ENCODE results near the gene PLEKHH2.

PLEKHH2 gene

GRCh38 chr2:43788646-43789045, 151.6 kb downstream of the PLEKHH2 start:
- no peak for DNase-seq (ENCODE audit: low read depth)
- no peak for TF ChIP-seq CTCF (IDR thresholded peaks at IDR 0.05; ENCODE audit: control insufficient read depth, insufficient read depth, low read depth, low read length, missing control alignments)

GRCh38 chr2:43790147-43790546, 153.1 kb downstream of the PLEKHH2 start:
- no peak for DNase-seq (ENCODE audit: low read depth)
- TF ChIP-seq CTCF (IDR thresholded peaks at IDR 0.05; ENCODE audit: control insufficient read depth, insufficient read depth, low read depth, low read length, missing control alignments), result no peak
- H3K4me3 ChIP-seq (ENCODE audit: control insufficient read depth, low read depth, low read length), result no peak overlapping the region

More at GRCh38 chr2:43788646-43789045, 151.6 kb downstream of the PLEKHH2 start:
- no peak overlapping the region for H3K4me3 ChIP-seq (ENCODE audit: control insufficient read depth, low read depth, low read length)

- no peak for TF ChIP-seq CTCF (IDR thresholded peaks at IDR 0.05; ENCODE audit: control insufficient read depth, insufficient read depth, low read depth, low read length, missing control alignments)
- DNase-seq (ENCODE audit: low read depth), result no peak
Measured at GRCh38 chr2:43791035-43791765, 154.1 kb downstream of the PLEKHH2 start.

GRCh38 chr2:43792653-43793052, 155.6 kb downstream of the PLEKHH2 start:
- TF ChIP-seq CTCF (IDR thresholded peaks at IDR 0.05; ENCODE audit: control insufficient read depth, insufficient read depth, low read depth, low read length, missing control alignments), result no peak
- DNase-seq (ENCODE audit: low read depth), result no peak

More at GRCh38 chr2:43791035-43791765, 154.1 kb downstream of the PLEKHH2 start:
- H3K4me3 ChIP-seq (ENCODE audit: control insufficient read depth, low read depth, low read length), result no peak overlapping the region

GRCh38 chr2:43794956-43795355, 157.9 kb downstream of the PLEKHH2 start:
- DNase-seq (ENCODE audit: low read depth), result no peak
- TF ChIP-seq CTCF (IDR thresholded peaks at IDR 0.05; ENCODE audit: control insufficient read depth, insufficient read depth, low read depth, low read length, missing control alignments), result no peak
- no peak overlapping the region for H3K4me3 ChIP-seq (ENCODE audit: control insufficient read depth, low read depth, low read length)

More at GRCh38 chr2:43792653-43793052, 155.6 kb downstream of the PLEKHH2 start:
- no peak overlapping the region for H3K4me3 ChIP-seq (ENCODE audit: control insufficient read depth, low read depth, low read length)

GRCh38 chr2:43796206-43796605, 159.1 kb downstream of the PLEKHH2 start:
- no peak for TF ChIP-seq CTCF (IDR thresholded peaks at IDR 0.05; ENCODE audit: control insufficient read depth, insufficient read depth, low read depth, low read length, missing control alignments)
- no peak overlapping the region for H3K4me3 ChIP-seq (ENCODE audit: control insufficient read depth, low read depth, low read length)
- DNase-seq (ENCODE audit: low read depth), result no peak
